ENCODE data around the gene TAX1BP1.

DNA sequence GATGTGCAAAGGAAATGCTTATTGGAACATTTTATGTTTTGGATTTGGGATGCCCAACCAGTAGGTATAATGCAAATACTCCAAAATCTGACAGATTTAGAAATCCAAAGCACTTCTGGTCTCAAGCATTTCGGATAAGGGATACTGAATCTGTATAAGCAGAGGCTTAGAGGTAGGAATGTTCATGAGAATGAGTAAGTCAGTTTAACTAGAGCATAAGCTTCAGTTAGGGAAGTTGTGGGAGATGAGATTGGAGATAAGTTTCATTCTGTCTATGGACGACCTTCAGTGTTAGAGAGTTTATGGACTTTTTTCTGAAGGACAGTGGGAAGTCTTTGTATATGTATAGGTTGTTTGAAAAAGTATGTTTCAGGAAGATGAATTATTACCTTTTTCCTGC, 10.4 kb downstream of the TAX1BP1 start:
- no peak for TF ChIP-seq POLR2A (IDR thresholded peaks at IDR 0.05; ENCODE audit: low read length)
- no peak for TF ChIP-seq GATA1 (IDR thresholded peaks at IDR 0.05; ENCODE audit: low read depth, low read length)

All from erythroblast (primary cell).